HUES48 (cell line): Measurements from ENCODE around the gene CSKMT.

Experiments used
- H3K27ac ChIP-seq: one replicate; pipeline ENCODE4 v1.7.0; 2013; ENCODE audit warnings: low read depth, low read length, inconsistent platforms
- H3K27me3 ChIP-seq: 2 replicates; pipeline ENCODE4 v1.6.1; 2013; ENCODE audit warnings: mild to moderate bottlenecking, low read length; ENCODE audit not compliant: control insufficient read depth, insufficient read depth
- H3K36me3 ChIP-seq: 2 replicates; pipeline ENCODE4 v1.6.1; 2013; ENCODE audit warnings: low read length; ENCODE audit not compliant: control insufficient read depth, insufficient read depth
- H3K4me1 ChIP-seq: 2 replicates; pipeline ENCODE4 v1.6.1; 2013; ENCODE audit warnings: mild to moderate bottlenecking, low read length; ENCODE audit not compliant: control insufficient read depth, insufficient read depth
- H3K4me3 ChIP-seq: 2 replicates; pipeline ENCODE4 v1.5.1; 2013; ENCODE audit warnings: mild to moderate bottlenecking, low read depth, low read length
- H3K9ac ChIP-seq: 2 replicates; pipeline ENCODE4 v1.6.1; 2013; ENCODE audit warnings: mild to moderate bottlenecking, low read depth, low read length, moderate library complexity
- H3K9me3 ChIP-seq: 2 replicates; pipeline ENCODE4 v1.6.1; 2013; ENCODE audit warnings: low read length; ENCODE audit not compliant: control insufficient read depth, insufficient read depth

Gene CSKMT

GRCh38 chr11:62656796-62657429 is 8.2 kb upstream of the CSKMT start:
- 0 out of 2 replicates have a peak, but pooled peaks cover 4% of the 10 kb centered on the region for H3K4me1 ChIP-seq
- H3K9me3 ChIP-seq = no peaks in the 10 kb centered on the region
- H3K36me3 ChIP-seq = no peaks in the 10 kb centered on the region; the same call in none of the 2 replicates
- no peak overlapping the region for H3K4me3 ChIP-seq
- no peak overlapping the region for H3K27ac ChIP-seq
- no peak overlapping the region for H3K9ac ChIP-seq
- H3K27me3 ChIP-seq = no peaks in the 10 kb centered on the region

- Histone ChIP-seq H3K9me3 (no peaks in the 10 kb centered on the region), H3K4me3 (peak overlapping the region; percentile 73), H3K27me3 (no peaks in the 10 kb centered on the region), H3K27ac (peak overlapping the region; percentile 97), H3K4me1 (peaks cover 12% of the 10 kb centered on the region; the same call in 1 of the 2 replicates), H3K9ac (peak overlapping the region; percentile 89), H3K36me3 (peaks cover 30% of the 10 kb centered on the region)
Observed at GRCh38 chr11:62664405-62665074, 572 bp upstream of the CSKMT start.

GRCh38 chr11:62665599-62666258 is 617 bp downstream of the CSKMT start:
- H3K4me3 ChIP-seq = peak overlapping the region; percentile 73
- H3K4me1 ChIP-seq = peaks cover 12% of the 10 kb centered on the region; the same call in 1 of the 2 replicates
- H3K27ac ChIP-seq = peak overlapping the region; percentile 97
- peaks cover 30% of the 10 kb centered on the region for H3K36me3 ChIP-seq
- H3K9ac ChIP-seq = peak overlapping the region; percentile 98
- H3K9me3 ChIP-seq = no peaks in the 10 kb centered on the region
- H3K27me3 ChIP-seq = no peaks in the 10 kb centered on the region

- peaks cover 30% of the 10 kb centered on the region for H3K36me3 ChIP-seq
- peaks cover 12% of the 10 kb centered on the region; the same call in 1 of the 2 replicates for H3K4me1 ChIP-seq
- H3K9me3 ChIP-seq = no peaks in the 10 kb centered on the region
- H3K27me3 ChIP-seq = no peaks in the 10 kb centered on the region
- peak overlapping the region; percentile 97 for H3K27ac ChIP-seq
- peak overlapping the region; percentile 73 for H3K4me3 ChIP-seq
- H3K9ac ChIP-seq = peak overlapping the region; percentile 98
Observed at GRCh38 chr11:62666259-62666926, 1.3 kb downstream of the CSKMT start.

- peaks cover 12% of the 10 kb centered on the region; the same call in 1 of the 2 replicates for H3K4me1 ChIP-seq
- H3K36me3 ChIP-seq = peaks cover 25% of the 10 kb centered on the region
- peak overlapping the region; percentile 73; the same call in 1 of the 2 replicates for H3K4me3 ChIP-seq
- no peak overlapping the region; the same call in 1 of the 2 replicates for H3K9ac ChIP-seq
- H3K9me3 ChIP-seq = no peaks in the 10 kb centered on the region
- H3K27me3 ChIP-seq = no peaks in the 10 kb centered on the region
- H3K27ac ChIP-seq = peak overlapping the region; percentile 97
Observed at GRCh38 chr11:62667460-62667859, 2.3 kb downstream of the CSKMT start.

GRCh38 chr11:62669420-62670161 is 4.5 kb downstream of the CSKMT start:
- H3K9me3 ChIP-seq = no peaks in the 10 kb centered on the region
- H3K27ac ChIP-seq = peak overlapping the region; percentile 58
- H3K4me1 ChIP-seq = peaks cover 12% of the 10 kb centered on the region; the same call in 1 of the 2 replicates
- no peaks in the 10 kb centered on the region for H3K27me3 ChIP-seq
- H3K9ac ChIP-seq = no peak overlapping the region
- no peak overlapping the region for H3K4me3 ChIP-seq
- H3K36me3 ChIP-seq = peaks cover 33% of the 10 kb centered on the region

- peaks cover 36% of the 10 kb centered on the region for H3K36me3 ChIP-seq
- peaks cover 11% of the 10 kb centered on the region; the same call in 1 of the 2 replicates for H3K4me1 ChIP-seq
- H3K9ac ChIP-seq = peak overlapping the region; percentile 83
Observed at GRCh38 chr11:62671236-62671607, 6.1 kb downstream of the CSKMT start.

GRCh38 chr11:62671608-62672389 is 6.7 kb downstream of the CSKMT start, which contains the start of the genes LBHD1 and UQCC3:
LBHD1 (minus strand) TSS chr11:62672267; CDS start chr11:62670031, 2,236 bp downstream.
UQCC3 (plus strand) TSS chr11:62671673; CDS start chr11:62671746, 73 bp downstream.
- peak within 1 kb of the TSS; percentile 96 for H3K27ac ChIP-seq
- peaks cover 5% of the 10 kb centered on the region; the same call in 1 of the 2 replicates for H3K4me1 ChIP-seq
- H3K4me3 ChIP-seq = peak within 1 kb of the TSS; percentile 87
- no peaks in the 10 kb centered on the region for H3K27me3 ChIP-seq
- peaks cover 36% of the 10 kb centered on the region for H3K36me3 ChIP-seq
- peak within 1 kb of the TSS; percentile 83 for H3K9ac ChIP-seq
- H3K9me3 ChIP-seq = no peaks in the 10 kb centered on the region

More at GRCh38 chr11:62671236-62671607, 6.1 kb downstream of the CSKMT start:
- peak overlapping the region; percentile 96 for H3K27ac ChIP-seq
- no peaks in the 10 kb centered on the region for H3K9me3 ChIP-seq
- H3K4me3 ChIP-seq = peak overlapping the region; percentile 87
- no peaks in the 10 kb centered on the region for H3K27me3 ChIP-seq

GRCh38 chr11:62673196-62673525 is 8.0 kb downstream of the CSKMT start:
- no peak overlapping the region for H3K27ac ChIP-seq
- H3K4me3 ChIP-seq = no peak overlapping the region
- H3K36me3 ChIP-seq = peaks cover 41% of the 10 kb centered on the region
- no peaks in the 10 kb centered on the region for H3K27me3 ChIP-seq
- H3K4me1 ChIP-seq = peaks cover 5% of the 10 kb centered on the region; the same call in 1 of the 2 replicates
- H3K9me3 ChIP-seq = no peaks in the 10 kb centered on the region
- no peak overlapping the region for H3K9ac ChIP-seq
